ENCODE results near the gene CLHC1.
"Not testable (repeated sequence)": the region's sequence is repeated elsewhere in the genome, so short reads cannot be mapped to it uniquely, and the experiment has no call there.

Gene CLHC1

GRCh38 chr2:55232863-55233657 lies 967 bp upstream of the CLHC1 start:
- peak; percentile 35 for DNase-seq (ENCODE audit: low read depth)

GRCh38 chr2:55231546-55232083 lies 478 bp downstream of the CLHC1 start:
- DNase-seq (ENCODE audit: low read depth): no peak

- no peak for DNase-seq (ENCODE audit: low read depth)
Measured at GRCh38 chr2:55230551-55230950, 1.5 kb downstream of the CLHC1 start.

GRCh38 chr2:55229221-55229620 lies 2.9 kb downstream of the CLHC1 start:
- no peak for DNase-seq (ENCODE audit: low read depth)

GRCh38 chr2:55228226-55228563 lies 3.9 kb downstream of the CLHC1 start:
- no peak for DNase-seq (ENCODE audit: low read depth)

GRCh38 chr2:55227437-55228225 lies 4.5 kb downstream of the CLHC1 start:
- not testable (repeated sequence) for DNase-seq (ENCODE audit: low read depth)

GRCh38 chr2:55225481-55226020 lies 6.5 kb downstream of the CLHC1 start:
- DNase-seq (ENCODE audit: low read depth): no peak

- DNase-seq (ENCODE audit: low read depth): no peak
Measured at GRCh38 chr2:55224761-55225261, 7.3 kb downstream of the CLHC1 start.

GRCh38 chr2:55223958-55224760 lies 7.9 kb downstream of the CLHC1 start:
- no peak for DNase-seq (ENCODE audit: low read depth)

- DNase-seq (ENCODE audit: low read depth): no peak
Measured at GRCh38 chr2:55213822-55214221, 18.3 kb downstream of the CLHC1 start.

GRCh38 chr2:55204950-55205349 lies 27.1 kb downstream of the CLHC1 start:
- DNase-seq (ENCODE audit: low read depth): no peak

- no peak for DNase-seq (ENCODE audit: low read depth)
Measured at GRCh38 chr2:55204536-55204935, 27.6 kb downstream of the CLHC1 start.

- DNase-seq (ENCODE audit: low read depth): no peak
Measured at GRCh38 chr2:55200416-55200815, 31.7 kb downstream of the CLHC1 start.

- DNase-seq (ENCODE audit: low read depth): no peak
Measured at GRCh38 chr2:55196526-55196925, 35.6 kb downstream of the CLHC1 start.

- not testable (repeated sequence) for DNase-seq (ENCODE audit: low read depth)
Measured at GRCh38 chr2:55191888-55192287, 40.2 kb downstream of the CLHC1 start.

GRCh38 chr2:55186837-55187236 lies 45.3 kb downstream of the CLHC1 start:
- DNase-seq (ENCODE audit: low read depth): not testable (repeated sequence)

- DNase-seq (ENCODE audit: low read depth): no peak
Measured at GRCh38 chr2:55180374-55180773, 51.7 kb downstream of the CLHC1 start.

GRCh38 chr2:55176094-55176415 lies 56.0 kb downstream of the CLHC1 start:
- no peak for DNase-seq (ENCODE audit: low read depth)

- DNase-seq (ENCODE audit: low read depth): no peak
Measured at GRCh38 chr2:55175254-55176093, 56.6 kb downstream of the CLHC1 start.

- no peak for DNase-seq (ENCODE audit: low read depth)
Measured at GRCh38 chr2:55173438-55174054, 58.5 kb downstream of the CLHC1 start.

GRCh38 chr2:55169915-55170314 lies 62.2 kb downstream of the CLHC1 start:
- no peak for DNase-seq (ENCODE audit: low read depth)

Measured in stimulated activated CD8-positive, alpha-beta memory T cell treated with anti-CD3 and anti-CD28 coated beads, Interleukin-12 subunit alpha, Interleukin-12 subunit beta, amount 100 ng/mL, for 4 hours (primary cell).